Measurements from ENCODE around the gene ALDH3A1. TPM values are rescaled to one million over a fixed set of nuclear protein-coding genes. Genes with fewer than 3 reads are reported as not detected.

ALDH3A1 gene
- total and polyA plus RNA-seq, 4 donors: 1.5 to 44.2 (median 13.6) TPM

- H3K27me3 ChIP-seq (ENCODE audit: control insufficient read depth in 3 of 3, insufficient read depth in 3 of 3, low read length in 2 of 3): no peaks in the 10 kb centered on the region
Measured at GRCh38 chr17:19737305-19738072, 10.6 kb downstream of the ALDH3A1 start.

DNA sequence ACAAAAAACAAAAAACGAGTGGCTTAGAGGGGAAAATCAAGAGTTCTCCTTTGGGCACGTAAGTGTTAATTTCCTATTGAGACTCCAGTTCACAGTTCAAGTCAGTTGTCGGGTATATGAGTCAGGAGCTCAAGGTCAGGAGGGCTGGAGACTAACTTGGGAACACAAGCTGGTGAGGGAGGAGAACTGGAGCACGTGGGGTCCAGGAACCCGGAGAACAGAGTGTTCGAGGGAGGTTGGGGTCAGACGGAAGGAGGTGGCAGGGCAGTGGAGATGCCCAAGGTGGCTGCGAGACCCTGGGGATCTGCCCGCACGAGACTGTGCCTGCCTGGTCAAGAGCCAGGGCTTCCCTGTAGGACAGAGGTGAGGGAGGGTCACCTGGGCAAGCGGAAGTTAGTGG is 12.0 kb downstream of the ALDH3A1 start:
- TF ChIP-seq, protein P1, sequence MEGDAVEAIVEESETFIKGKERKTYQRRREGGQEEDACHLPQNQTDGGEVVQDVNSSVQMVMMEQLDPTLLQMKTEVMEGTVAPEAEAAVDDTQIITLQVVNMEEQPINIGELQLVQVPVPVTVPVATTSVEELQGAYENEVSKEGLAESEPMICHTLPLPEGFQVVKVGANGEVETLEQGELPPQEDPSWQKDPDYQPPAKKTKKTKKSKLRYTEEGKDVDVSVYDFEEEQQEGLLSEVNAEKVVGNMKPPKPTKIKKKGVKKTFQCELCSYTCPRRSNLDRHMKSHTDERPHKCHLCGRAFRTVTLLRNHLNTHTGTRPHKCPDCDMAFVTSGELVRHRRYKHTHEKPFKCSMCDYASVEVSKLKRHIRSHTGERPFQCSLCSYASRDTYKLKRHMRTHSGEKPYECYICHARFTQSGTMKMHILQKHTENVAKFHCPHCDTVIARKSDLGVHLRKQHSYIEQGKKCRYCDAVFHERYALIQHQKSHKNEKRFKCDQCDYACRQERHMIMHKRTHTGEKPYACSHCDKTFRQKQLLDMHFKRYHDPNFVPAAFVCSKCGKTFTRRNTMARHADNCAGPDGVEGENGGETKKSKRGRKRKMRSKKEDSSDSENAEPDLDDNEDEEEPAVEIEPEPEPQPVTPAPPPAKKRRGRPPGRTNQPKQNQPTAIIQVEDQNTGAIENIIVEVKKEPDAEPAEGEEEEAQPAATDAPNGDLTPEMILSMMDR (IDR thresholded peaks at IDR 0.05; ENCODE audit: control extremely low read depth, extremely low read depth): no peak
- no peak overlapping the region for H3K27ac ChIP-seq (ENCODE audit: low read depth in 1 of 2, low read length in 1 of 2)
- no peak for DNase-seq

More at GRCh38 chr17:19737305-19738072, 10.6 kb downstream of the ALDH3A1 start:
- TF ChIP-seq, protein P1 (IDR thresholded peaks at IDR 0.05; ENCODE audit: control extremely low read depth, extremely low read depth): no peak
- 87 to 88% methylated on average over 15 of the region's 15 CpGs for WGBS, 2 donors
- Histone ChIP-seq H3K4me1 (ENCODE audit: control insufficient read depth in 5 of 5, insufficient read depth in 5 of 5, low read length in 5 of 5) (no peaks in the 10 kb centered on the region), H3K36me3 (ENCODE audit: control insufficient read depth in 4 of 4, insufficient read depth in 4 of 4, low read length in 4 of 4) (no peaks in the 10 kb centered on the region), H3K9ac (ENCODE audit: insufficient read depth in 1 of 2, low read length in 2 of 2) (no peak overlapping the region), H3K4me3 (no peak overlapping the region), H3K27ac (ENCODE audit: low read depth in 1 of 2, low read length in 1 of 2) (no peak overlapping the region), H3K9me3 (ENCODE audit: control insufficient read depth in 4 of 4, insufficient read depth in 3 of 4, low read length in 3 of 4) (no peaks in the 10 kb centered on the region)
- ATAC-seq (ENCODE audit: insufficient read depth, low FRiP score) (no peak), DNase-seq (no peak)

GRCh38 chr17:19733953-19734526 is 14.1 kb downstream of the ALDH3A1 start:
- DNase-seq (no peak), ATAC-seq (ENCODE audit: insufficient read depth, low FRiP score) (no peak)
- no peak overlapping the region for H3K9ac ChIP-seq (ENCODE audit: insufficient read depth in 1 of 2, low read length in 2 of 2)
- H3K27me3 ChIP-seq (ENCODE audit: control insufficient read depth in 3 of 3, insufficient read depth in 3 of 3, low read length in 2 of 3): no peaks in the 10 kb centered on the region
- peaks cover 0 to 5% (median 0%) of the 10 kb centered on the region in 5 donors for H3K4me1 ChIP-seq (ENCODE audit: control insufficient read depth in 5 of 5, insufficient read depth in 5 of 5, low read length in 5 of 5)
- H3K36me3 ChIP-seq (ENCODE audit: control insufficient read depth in 4 of 4, insufficient read depth in 4 of 4, low read length in 4 of 4): no peaks in the 10 kb centered on the region
- TF ChIP-seq, protein P1 (IDR thresholded peaks at IDR 0.05; ENCODE audit: control extremely low read depth, extremely low read depth): no peak
- H3K4me3 ChIP-seq: no peak overlapping the region
- no peaks in the 10 kb centered on the region for H3K9me3 ChIP-seq (ENCODE audit: control insufficient read depth in 4 of 4, insufficient read depth in 3 of 4, low read length in 3 of 4)
- no peak overlapping the region for H3K27ac ChIP-seq (ENCODE audit: low read depth in 1 of 2, low read length in 1 of 2)
- WGBS, 2 donors: 74 to 78% methylated on average over 11 of the region's 11 CpGs

More for the DNA sequence above, 12.0 kb downstream of the ALDH3A1 start:
- peaks cover 0 to 3% (median 0%) of the 10 kb centered on the region in 5 donors for H3K4me1 ChIP-seq (ENCODE audit: control insufficient read depth in 5 of 5, insufficient read depth in 5 of 5, low read length in 5 of 5)
- no peaks in the 10 kb centered on the region for H3K36me3 ChIP-seq (ENCODE audit: control insufficient read depth in 4 of 4, insufficient read depth in 4 of 4, low read length in 4 of 4)
- H3K9me3 ChIP-seq (ENCODE audit: control insufficient read depth in 4 of 4, insufficient read depth in 3 of 4, low read length in 3 of 4): no peaks in the 10 kb centered on the region
- H3K27me3 ChIP-seq (ENCODE audit: control insufficient read depth in 3 of 3, insufficient read depth in 3 of 3, low read length in 2 of 3): no peaks in the 10 kb centered on the region
- no peak overlapping the region for H3K4me3 ChIP-seq
- no peak for ATAC-seq (ENCODE audit: insufficient read depth, low FRiP score)
- no peak overlapping the region for H3K9ac ChIP-seq (ENCODE audit: insufficient read depth in 1 of 2, low read length in 2 of 2)
- WGBS, 2 donors: 76 to 88% methylated on average over 11 of the region's 11 CpGs

Measured in lung (tissue), 12 donors.